Cardiac muscle cell (in vitro differentiated cells and primary cell): ENCODE data around the gene ZNF778. TPM values are rescaled to one million over a fixed set of nuclear protein-coding genes. Genes with fewer than 3 reads are reported as not detected.
A peak's percentile ranks its signal among the peaks of the same experiment; 100 is the strongest.
"Not testable (repeated sequence)": the region's sequence is repeated elsewhere in the genome, so short reads cannot be mapped to it uniquely, and the experiment has no call there.

ENCODE experiments used
- DNase-seq, 2 donors: peaks; one replicate each; pipeline versions ENCODE4 v3.0.0 to v3.0.0-alpha.2; 2010 to 2017; ENCODE audit warnings: low read depth in 1 of 2, low spot score in 1 of 2
- H3K27ac ChIP-seq: fragments of 200-600 bp; sonication (generic); 2 replicates; pipeline ENCODE4 v1.5.1; 2016
- H3K27me3 ChIP-seq: fragments of 200-600 bp; sonication (generic); 2 replicates; pipeline ENCODE4 v1.6.0; 2016; ENCODE audit warnings: control low read depth
- H3K36me3 ChIP-seq: fragments of 200-600 bp; sonication (generic); 2 replicates; pipeline ENCODE4 v1.5.1; 2016; ENCODE audit warnings: control low read depth
- H3K4me1 ChIP-seq: fragments of 200-600 bp; sonication (generic); 2 replicates; pipeline ENCODE4 v1.8.1; 2017; ENCODE audit warnings: low read depth, mild to moderate bottlenecking, mixed run types
- H3K4me3 ChIP-seq: fragments of 200-600 bp; sonication (generic); 2 replicates; pipeline ENCODE4 v1.5.1; 2016; ENCODE audit warnings: mild to moderate bottlenecking
- H3K9me3 ChIP-seq: fragments of 200-600 bp; sonication (generic); 2 replicates; pipeline ENCODE4 v1.5.1; 2017; ENCODE audit warnings: low read depth, mild to moderate bottlenecking, control low read depth
- CTCF ChIP-seq: IDR thresholded peaks from 2 replicates; pipeline ENCODE4 v1.5.1; 2012; ENCODE audit warnings: low read depth, mild to moderate bottlenecking, low read length
- polyA plus RNA-seq: library from polyadenylated mRNA; unstranded; fragments of >200 nt; fragmentation: Nextera tagmentation; extraction: Ambion mirVana; gene quantifications from 2 replicates; pipeline ENCODE4 v1.2.1, GENCODE V29; 2016
- total RNA-seq: library from RNA; depleted of rRNA; stranded (reverse); fragments of >200 nt; gene quantifications from 2 replicates; pipeline ENCODE4 v1.2.3, GENCODE V29; 2016

ZNF778 gene
- total and polyA plus RNA-seq, 2 experiments from 2014 or later: 4.1 to 25.8 TPM

DNA sequence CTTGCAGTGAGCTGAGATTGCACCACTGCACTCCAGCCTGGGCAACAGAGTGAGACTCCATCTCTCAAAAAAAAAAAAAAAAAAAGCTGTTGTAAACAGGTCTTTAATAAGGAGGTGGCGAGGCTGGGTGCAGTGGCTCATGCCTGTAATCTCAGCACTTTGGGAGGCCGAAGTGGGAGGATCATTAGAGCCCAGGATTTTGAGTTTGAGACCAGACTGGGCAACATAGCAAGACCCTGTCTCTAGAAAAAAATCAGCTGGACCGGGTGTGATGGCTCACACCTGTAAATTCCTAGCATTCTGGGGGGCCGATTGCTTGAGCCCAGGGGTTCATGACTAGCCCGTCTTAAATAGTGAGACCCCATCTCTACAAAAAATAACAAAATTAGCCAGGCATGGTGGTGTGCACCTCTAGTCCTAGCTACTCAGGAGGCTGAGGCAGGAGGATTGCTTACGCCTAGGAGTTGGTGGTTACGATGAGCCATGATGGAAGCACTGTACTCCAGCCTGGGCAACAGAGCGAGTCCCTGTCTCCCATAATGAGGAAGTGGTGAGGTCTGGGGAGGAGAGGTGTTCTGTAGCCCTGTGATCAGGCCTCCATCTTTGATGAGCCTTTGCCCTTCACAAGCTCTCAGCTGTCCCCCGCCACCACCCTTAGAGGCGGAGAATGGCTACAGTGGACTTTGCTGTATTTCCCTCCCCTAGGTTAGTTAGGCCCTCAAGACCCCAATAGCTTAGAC lies 36.2 kb downstream of the ZNF778 start:
- no peak overlapping the region for H3K4me3 ChIP-seq
- H3K9me3 ChIP-seq: no peaks in the 10 kb centered on the region
- TF ChIP-seq CTCF: no peak
- no peak overlapping the region for H3K27ac ChIP-seq
- DNase-seq: no peak
- H3K27me3 ChIP-seq: peaks cover 22% of the 10 kb centered on the region
- no peaks in the 10 kb centered on the region for H3K36me3 ChIP-seq
- no peaks in the 10 kb centered on the region for H3K4me1 ChIP-seq

DNA sequence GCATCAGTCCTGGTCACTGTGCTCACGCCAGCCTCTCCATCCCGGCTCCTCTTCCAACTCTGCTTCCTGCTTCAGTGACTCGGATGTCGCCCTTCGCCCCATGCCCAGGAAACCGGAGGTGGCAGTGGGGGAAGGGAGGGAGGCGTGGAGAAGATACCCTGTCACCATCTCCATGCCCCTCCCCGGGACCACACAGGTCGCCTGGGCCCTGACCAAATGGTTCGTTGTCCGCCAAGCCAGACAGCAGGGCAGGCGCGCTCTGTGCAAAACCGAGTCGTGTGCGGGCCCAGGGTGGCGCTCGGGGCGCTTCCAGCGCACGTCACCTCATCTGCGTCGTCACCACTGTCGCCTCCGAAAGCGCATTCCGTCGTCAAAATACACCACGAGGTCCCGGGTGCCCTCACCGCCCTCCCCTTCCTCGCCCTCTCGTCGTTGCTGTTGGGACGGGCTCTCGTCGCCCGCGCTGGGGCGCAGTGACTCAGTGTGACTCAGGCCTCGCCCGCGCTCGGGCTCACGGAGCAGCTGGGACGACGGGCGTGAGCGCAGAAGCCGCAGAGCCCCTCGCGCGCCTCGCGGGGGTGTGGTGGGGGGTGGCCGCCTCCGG lies 39.2 kb downstream of the ZNF778 start:
- peak; percentile 14 to 32 for DNase-seq
- H3K27me3 ChIP-seq: peaks cover 22% of the 10 kb centered on the region
- H3K9me3 ChIP-seq: no peaks in the 10 kb centered on the region
- H3K36me3 ChIP-seq: no peaks in the 10 kb centered on the region
- H3K27ac ChIP-seq: no peak overlapping the region
- no peak for TF ChIP-seq CTCF
- no peaks in the 10 kb centered on the region for H3K4me1 ChIP-seq
- peak overlapping the region; percentile 12 for H3K4me3 ChIP-seq

DNA sequence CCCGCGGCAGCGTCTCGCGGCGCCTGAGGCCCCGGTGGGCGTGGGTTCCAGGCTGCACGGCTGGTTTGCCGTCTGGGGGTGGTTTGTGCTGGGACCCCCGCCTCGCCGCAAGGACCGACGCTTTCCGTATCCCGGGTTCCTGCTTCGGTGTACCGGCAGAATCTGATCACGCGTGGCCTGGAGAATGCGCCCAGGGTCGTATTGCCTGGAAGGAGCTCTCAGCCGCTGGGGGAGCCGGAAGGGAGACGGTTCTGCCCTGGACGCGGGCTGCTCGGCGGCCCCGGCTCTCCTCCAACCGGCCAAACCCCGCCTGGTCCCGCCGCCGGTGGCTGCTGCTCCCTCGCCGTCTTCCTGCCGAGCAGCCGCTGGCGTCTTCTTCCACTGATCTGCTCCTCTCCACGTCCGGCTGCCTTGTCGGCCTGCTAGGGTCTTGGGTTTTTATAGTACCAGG lies 39.8 kb downstream of the ZNF778 start:
- DNase-seq: peak in 1 of 2 donors; percentile 31
- Histone ChIP-seq H3K27ac (no peak overlapping the region), H3K27me3 (peaks cover 22% of the 10 kb centered on the region), H3K36me3 (no peaks in the 10 kb centered on the region), H3K4me1 (no peaks in the 10 kb centered on the region), H3K9me3 (no peaks in the 10 kb centered on the region), H3K4me3 (peak overlapping the region; percentile 12)
- TF ChIP-seq CTCF: no peak

DNA sequence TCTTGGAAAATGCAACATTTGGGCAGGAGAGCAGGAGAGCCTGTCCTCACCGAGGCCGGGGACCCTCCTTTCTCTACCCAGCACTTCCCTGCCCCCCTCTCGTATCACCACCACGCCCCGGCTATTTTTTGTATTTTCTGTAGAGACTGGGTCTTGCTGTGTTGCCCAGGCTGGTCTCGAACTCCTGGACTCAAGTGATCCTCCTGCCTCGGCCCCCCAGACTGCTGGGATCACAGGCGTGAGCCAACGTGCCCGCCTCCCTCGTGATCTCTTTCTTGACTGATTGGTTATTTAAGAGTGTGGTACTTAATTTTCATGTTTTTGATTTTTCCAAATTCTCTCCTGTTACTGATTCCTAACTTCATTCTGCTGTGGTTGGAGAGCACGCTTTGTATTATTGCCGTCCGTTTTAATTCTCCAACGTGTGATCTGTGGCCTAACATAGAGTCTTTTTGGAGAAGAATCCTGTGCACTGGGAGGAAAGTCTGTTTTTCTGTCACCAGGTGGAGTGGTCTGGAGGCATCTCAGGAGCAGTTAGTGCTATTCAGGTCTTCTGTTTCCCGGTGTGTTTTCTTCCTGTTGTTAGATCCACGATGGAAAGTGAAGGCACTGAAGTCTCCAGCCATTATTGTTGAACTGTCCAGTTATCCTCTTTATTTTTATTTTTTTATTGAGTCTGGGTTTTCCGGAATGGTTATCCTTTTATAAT lies 40.4 kb downstream of the ZNF778 start:
- Histone ChIP-seq H3K27me3 (peaks cover 22% of the 10 kb centered on the region), H3K36me3 (no peaks in the 10 kb centered on the region), H3K4me3 (no peak overlapping the region), H3K27ac (no peak overlapping the region), H3K4me1 (no peaks in the 10 kb centered on the region), H3K9me3 (no peaks in the 10 kb centered on the region)
- no peak for DNase-seq
- TF ChIP-seq CTCF: no peak

DNA sequence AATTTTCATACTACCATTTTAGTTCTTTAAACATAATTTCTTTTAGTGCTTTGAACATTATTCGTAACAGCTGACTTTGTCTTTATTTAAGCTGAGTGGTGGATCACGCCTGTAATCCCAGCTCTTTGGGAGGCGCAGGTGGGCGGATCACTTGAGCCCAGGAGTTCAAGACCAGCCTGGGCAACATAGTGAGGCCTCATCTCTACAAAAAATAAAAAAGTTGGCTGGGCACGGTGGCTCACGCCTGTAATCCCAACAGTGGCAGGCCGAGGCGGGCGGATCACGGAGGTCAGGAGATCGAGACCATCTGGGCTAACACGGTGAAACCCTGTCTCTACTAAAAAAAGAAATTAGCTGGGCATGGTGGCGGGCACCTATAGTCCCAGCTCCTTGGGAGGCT lies 42.4 kb downstream of the ZNF778 start:
- peaks cover 22% of the 10 kb centered on the region for H3K27me3 ChIP-seq
- H3K9me3 ChIP-seq, H3K4me3 ChIP-seq, H3K36me3 ChIP-seq, DNase-seq, H3K27ac ChIP-seq, H3K4me1 ChIP-seq: not testable (repeated sequence)
